SKM-1 treated with dmso at 0.1 percent for 144 hours (cell line): ENCODE results near the gene C9.
"Not testable (repeated sequence)": the region's sequence is repeated elsewhere in the genome, so short reads cannot be mapped to it uniquely, and the experiment has no call there.

Source experiments
- DNase-seq: peaks from one replicate; lab custom pipeline; 2025; ENCODE audit not compliant: unreplicated experiment; lab: John Stamatoyannopoulos, UW

The C9 gene

DNA sequence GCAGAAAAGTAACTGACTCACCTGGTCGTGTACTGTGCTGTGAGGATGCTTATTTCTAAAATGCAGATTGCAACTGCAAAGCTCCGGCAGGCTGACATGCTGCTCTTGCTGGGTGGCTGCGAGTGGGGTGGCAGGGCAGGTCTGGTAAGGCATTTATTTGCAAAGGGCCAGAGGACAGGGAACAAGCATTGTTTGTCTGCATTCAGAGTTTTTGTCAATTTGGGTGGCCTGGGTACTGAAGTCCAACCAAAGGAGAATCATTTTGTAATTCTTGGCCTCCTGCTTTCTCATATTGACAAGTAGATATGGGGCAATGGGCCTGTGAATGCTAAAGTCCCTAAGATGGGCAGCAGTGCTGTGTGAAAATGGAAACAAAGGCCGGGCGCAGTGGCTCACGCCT, at the start of gene C9:
TSS of gene C9 (minus strand) at position 129 of the 400 bp plus-strand sequence. CDS start at position 98, 31 bp downstream.
- DNase-seq: no peak

DNA sequence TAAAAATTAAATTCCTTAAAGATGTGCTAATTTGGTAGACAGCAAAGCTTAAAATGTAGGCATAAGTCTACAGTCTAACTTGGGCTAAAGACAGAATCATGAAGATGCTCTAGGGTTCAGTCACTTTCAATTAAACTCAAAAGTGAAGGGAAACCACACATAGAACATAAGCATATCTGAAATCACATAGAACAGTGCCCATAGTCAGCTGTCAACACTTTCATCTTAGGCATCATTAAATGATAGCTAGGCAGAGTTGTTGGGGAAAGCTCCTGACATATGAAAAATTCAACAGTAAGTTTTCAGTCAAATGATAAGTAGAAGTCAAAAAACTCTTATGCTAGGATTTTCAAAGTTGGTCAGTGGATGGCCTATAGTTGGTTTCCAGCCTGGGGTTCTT, 49.5 kb upstream of the C9 start:
- DNase-seq: no peak

DNA sequence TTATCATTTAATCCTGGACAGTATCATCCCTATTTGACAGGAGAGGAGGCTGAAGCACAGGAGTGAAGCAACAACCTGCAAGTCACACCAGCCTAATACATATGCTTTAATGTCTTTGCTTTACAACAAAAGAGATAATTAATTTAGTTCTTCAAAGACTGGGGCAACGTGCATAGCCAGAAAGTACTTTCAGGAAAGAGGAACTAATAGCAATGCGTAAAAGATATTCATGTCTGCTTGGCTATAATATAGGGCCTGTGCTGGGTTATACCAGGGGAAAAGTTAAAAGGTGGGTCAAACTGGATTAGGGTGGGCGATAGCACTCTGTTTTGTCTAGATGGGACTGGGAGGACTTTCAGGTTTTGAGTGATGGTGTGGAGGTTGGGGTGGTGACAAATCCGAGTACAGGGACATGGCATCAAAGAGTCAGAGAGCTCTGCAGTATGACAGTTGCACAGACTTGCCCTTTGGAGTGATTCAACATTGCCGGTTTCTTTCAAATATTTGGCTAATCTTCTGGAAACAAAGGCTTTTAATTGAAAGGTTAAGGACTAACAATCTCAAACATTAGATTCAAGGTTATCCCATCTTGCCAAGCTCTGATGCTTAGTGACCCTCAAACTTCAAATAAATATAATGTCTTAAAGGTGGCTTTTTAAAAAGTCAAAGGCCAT, 48.6 kb upstream of the C9 start:
- no peak for DNase-seq

DNA sequence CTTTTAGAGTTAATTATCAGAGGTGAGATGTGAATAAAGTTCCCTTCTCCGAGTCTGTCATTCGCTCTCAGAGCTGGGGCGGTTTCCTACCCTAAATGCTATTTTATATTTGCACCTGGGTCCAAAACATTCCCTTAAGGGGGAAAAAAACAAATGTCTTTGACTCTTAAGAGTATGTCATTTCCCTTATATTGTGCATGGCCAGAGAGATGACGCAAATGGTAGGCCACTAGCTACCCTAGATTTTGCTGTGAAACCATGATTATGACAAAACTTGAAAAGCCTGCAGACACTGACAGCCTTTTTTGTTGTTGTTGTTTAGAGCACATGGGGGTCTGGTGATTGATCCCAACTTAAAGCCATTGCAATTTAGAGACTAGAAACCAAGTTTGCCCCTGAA, 47.7 kb upstream of the C9 start:
- no peak for DNase-seq

DNA sequence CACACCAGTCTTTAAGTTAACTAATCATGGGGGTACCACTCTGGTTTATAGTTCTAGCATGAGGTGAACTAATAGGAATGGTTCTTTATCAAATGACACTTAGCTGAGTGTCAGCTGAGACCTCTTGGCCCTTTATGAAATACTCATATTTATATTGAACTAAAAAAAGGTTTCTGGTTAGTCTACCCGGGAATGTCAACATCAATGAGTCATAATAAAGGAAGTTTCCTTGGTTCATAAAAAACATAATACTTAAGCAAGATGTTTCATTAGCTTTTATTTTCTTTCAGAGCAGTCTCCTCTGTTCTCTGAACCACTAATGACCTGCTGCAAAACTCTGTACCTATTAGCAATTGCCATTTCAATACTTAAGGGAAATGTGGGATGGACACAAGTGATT, 46.8 kb upstream of the C9 start:
- no peak for DNase-seq

DNA sequence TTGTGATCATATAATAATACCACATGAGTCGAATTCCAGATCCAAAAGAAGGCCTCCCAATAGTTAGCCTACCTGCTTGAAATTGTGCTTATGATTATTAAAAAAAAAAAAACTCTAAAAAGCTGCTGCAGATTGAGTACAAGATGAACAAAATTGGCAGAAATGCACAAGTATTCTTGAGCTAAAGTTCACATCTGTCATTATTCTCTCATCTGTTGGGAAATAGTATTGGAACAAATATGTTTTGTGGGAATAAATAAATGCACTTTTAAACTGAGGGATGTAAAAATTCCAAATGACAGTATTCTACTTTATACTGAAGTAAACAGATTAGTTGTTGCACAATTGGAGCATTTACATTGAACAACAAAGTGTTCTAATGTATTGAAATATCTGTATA, 44.7 kb upstream of the C9 start:
- no peak for DNase-seq

DNA sequence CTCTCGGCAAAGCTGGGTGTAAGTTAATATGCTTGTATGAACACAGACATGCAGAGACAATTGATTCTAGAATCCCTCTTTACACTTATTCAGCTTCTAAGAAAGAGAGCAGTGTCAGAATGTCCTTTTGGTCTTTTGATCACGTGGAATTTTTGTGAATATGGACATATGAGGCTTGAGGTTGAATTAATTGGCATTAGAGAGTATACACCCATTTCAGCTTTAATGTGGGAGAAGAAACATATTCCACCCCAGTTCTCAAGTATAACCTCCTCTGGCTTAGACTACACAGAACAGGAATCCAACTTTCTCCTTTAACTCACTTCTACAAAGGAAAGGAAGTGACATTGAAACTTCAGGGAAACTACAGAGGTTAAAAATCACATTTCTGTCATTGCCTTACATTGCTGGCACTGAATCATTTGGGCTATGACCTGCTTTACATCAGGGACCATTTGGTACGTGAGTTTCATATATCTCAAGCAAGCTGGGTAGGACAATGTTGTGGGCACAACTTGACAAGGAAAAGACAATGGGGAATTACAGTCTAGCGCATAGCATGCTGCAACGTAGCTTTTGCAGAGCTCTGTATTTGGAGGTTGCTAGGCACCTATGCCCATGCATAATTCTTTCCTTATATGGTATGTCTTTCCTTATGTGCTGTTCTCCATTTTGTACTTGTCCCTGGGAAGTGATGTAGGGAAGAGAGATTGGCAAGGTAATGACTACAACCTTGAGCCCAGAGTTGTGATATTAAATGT, 41.0 kb upstream of the C9 start:
- DNase-seq: no peak

DNA sequence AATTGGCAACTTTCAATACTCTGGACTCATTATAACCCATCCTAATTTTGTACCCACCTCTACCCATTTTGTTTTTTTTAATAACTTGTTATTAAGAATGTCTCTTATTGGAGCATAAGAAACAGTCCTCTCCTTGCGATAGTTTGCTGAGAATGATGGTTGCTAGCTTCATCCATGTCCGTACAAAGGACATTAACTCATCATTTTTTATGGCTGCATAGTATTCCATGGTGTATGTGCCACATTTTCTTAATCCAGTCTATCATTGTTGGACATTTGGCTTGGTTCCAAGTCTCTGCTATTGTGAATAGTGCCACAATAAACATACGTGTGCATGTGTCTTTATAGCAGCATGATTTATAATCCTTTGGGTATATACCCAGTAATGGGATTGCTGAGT, 39.5 kb upstream of the C9 start:
- DNase-seq: not testable (repeated sequence)

DNA sequence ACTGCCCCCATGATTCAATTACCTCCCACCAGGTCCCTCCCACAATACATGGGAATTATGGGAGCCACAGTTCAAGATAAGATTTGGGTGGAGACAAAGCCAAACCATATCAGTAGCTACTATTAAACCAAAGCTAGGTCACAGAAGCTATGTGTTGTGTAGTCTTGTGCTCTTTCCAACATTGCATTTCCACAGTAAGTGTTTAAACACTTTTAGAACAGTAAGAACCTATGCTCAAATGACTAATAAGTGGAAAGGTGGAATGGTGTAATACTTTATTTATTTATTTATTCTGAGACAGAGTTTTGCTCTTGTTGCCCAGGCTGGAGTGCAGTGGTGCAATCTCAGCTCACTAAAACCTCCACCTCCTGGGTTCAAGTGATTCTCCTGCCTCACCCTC, 37.8 kb upstream of the C9 start:
- not testable (repeated sequence) for DNase-seq

DNA sequence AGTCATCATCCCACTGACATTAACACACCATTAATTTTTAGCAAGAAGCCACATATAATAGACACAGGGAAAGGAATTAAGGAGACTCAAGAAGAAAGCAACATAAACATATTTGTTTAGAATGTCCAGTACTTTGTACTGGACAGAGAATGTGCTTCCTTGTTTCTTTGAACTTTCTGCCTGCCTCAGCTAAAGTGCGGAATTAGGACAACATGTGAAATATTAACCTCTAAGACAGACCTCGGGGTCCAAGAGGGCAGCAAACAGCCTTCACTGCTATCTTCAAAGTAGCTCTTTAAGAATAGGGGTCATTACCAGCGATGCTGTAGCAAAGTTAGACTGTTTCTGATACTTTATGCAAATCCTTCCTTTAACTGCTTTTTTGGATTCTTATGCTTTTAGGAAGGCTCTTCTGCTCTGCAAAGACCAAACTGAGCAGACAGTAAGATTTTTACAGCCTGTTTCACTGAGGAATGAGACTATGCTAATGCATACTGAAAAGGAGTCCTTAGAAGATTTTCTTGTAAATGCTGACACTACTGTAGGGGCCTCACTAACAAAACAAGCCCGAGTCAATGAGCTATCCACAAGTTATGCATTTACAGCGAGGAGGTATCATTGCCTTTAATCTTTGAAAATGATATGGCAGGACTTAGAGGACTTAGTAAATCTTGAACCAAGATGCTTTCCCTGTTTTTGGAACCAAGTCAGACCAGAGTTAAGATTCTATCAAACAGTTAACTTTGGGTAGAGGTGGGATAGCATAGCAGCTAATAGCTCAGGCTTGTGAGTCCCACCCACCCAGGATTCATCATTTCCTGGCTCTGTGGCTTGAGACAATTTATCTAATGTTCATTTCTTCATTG, 36.7 kb upstream of the C9 start:
- no peak for DNase-seq

DNA sequence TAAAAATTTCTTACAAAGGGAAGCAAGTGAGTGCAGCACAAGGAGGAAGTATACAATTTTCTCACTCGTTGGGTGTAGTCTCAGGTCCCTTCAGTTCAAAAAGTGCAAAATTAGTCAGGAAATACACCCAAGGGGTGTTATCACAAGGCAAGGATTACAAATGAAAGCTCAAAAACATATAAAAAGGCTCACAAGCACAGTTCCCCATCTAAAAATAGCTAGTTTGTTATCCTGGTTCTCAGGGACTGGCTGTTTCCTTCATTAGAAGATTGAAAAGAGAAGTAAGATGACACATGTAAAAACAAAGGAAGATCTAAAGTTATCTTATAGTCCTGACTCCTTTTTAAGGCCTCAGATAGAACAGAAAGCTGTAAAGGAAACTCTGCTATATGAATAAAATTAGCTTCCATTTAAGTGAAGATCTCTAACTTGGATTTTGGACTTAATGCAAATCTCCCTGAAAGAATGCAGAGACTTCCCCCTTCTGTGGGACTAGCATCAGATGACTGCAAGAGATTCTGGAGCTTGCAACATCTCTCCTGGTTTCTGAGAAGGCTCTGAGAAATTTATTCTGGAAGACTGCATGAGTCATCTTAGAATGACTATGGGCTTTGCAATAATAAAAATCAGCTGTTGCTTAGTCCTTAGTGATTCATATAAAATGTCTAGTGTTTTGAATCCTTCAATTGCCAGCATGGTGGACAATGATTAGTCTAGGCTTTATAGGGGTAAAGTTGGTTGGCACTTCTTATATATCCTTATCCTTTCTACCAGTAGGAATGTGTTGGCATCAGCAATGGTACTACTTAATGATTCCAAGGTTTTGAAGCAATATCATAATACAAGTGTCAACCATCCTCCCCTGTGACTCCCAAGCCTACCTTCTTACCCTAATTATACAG, 35.1 kb upstream of the C9 start:
- peak; percentile 82 for DNase-seq

DNA sequence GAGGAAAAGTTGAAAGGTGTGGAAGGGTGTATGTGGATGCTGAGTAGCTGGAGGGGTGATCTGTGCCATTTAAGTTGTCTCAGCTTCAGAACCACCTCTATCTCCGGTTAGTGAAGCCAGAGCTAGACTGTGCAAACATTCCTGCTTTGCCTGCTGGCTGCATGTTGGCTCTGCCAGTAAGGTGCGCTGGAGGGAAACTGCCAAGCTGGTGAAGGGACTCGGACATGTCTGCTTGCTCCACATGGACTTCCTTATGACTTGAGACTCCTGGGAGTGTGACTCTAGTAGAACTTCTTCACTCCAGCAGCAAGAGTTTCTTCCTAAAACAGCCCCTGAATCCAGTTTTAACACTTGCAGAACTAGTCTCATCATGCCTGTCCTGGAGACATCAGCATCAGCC, 32.5 kb upstream of the C9 start:
- DNase-seq: no peak

DNA sequence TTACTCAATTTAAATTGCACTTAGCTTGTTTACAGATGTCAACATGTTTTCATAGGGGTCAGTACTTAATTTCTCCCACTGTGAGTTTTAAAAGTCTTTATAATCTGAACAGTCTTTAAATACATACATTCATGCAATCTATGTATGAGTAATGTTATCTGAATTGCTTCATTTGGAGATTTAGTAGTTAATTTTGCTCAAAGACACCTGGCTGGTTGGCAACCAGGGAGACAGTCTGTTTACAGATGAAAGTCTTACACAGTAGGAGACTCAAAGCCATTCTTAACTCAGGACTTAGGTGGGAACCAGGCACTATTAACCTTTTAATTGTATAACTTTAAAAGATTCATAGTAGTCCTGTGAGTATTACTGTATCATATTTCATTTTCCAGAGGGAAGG, 31.2 kb upstream of the C9 start:
- no peak for DNase-seq

DNA sequence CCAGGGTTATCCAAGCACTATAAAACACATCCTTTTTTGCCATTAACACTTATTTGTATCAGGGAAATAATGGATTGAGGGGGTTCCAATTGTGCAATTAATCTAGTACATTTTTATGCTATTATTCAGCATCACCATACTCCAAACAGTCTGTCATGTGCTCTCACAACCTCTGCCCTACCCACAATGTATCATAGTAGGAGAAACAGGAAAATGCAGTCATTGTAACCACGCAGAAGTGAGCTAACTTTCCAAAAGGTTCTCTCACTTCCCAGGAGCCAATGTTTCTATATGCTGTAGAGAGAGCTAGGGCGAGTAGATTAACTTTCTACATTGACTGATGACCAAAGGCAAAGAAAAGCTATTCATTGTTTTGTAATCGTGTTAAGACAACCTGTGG, 30.7 kb upstream of the C9 start:
- DNase-seq: no peak

DNA sequence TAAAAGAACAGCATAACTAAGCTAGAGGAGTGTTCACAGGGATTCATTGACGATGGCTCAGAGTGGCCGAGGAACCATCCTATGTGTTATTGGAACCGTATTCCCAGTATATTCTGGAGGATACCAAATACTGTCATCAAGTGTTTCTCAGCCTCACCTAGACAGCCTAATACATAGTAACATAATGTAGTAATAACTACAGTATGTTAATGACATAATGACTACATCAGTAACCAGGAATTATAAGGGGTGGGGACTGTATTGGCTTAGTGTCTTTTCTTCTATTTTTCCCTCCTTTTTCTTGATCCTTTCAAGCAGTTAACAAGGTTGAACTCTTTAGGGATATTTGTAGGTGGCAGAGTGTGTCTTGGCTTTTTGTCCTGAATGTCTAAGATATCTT, 26.6 kb upstream of the C9 start:
- no peak for DNase-seq

DNA sequence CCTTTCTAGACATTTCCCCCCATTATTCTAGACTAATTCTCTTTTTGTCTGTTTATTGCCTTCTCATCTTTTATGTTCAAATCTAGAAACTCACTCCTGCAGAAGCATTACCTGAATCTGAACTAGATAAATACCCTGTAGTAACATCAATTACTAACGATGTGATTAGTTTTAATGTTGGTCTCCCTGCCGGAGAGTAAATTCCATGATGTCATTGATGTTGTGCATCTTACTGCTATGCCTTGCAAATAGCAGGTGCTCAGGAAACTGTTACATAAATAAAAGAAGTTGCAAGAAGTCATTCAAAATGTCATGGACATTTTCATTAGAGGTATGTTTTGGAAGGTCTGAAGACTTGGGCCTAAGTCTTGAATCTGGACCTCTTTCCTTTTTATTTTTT, 23.0 kb upstream of the C9 start:
- no peak for DNase-seq

DNA sequence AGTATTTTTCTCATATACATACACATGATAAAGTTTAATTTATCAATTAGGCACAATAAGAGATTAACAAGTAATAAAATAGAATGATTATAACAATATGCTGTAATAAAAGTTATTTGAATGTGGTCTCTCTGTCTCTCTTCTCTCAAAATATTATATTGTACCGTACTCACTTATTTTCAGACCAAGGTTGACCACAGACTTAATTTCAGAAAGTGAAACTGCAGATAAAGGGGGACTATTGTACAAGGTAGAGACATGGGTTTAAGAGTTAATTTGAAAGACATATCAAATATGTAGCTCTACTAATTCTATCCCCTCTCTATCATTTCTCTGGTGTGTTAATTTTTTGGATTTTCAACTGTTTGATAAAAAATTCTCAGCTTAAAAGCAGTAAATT, 20.0 kb upstream of the C9 start:
- DNase-seq: no peak

DNA sequence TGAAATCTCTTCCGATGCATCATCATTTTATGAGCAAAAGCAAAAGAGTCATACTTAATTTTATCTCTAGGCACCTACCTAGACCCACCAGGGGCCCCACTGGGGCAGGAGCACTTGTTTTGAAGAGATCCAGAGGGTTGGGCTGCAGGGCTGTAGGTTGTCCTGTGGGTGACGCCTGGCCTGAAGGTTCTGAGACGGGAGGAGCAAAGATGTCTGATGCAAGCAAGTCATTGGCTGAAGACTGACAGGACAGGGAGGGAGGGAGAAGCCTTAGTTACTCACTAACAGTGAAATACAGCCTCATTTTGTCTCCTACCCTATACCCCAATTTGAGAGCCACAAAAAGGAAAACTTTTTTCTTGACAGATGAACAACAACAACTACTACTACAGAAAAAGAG, 17.1 kb upstream of the C9 start:
- DNase-seq: no peak

DNA sequence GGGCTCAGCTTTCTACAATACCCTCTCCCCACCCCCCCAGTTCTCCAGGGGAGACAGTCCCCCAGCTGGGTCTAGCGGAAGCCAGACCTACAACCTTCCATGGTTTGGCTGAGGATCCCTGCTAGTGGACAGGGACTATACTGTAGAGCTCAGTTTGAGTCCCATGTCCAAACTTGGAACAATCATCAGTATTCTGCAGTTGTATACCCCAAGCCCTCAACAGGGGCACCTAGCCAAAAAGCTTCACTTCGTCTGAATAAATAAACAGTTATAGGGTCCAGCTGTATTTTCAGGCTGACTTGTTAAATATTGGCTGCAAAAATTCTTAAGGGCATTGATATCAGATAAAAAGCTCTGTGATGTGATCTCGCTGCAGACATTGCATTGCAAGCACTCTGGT, 15.4 kb upstream of the C9 start:
- DNase-seq: no peak

DNA sequence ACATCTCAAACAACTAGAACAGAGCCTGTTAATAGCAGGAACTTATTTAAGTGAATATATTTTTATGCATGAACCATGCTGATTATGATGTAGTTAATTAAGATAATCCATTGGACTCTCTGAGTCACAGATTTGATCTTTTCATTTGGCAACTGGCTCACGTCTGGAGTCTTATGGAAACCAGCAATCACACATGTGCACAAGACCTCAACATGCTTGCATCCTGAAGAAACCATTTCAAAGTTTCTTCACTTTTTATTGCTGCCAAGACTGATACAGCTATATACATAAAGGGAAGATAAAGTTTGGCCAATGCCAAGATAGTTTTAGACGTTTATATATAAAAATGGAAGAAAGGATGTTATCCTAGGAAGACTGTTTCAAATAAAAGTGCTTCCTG, 13.3 kb upstream of the C9 start:
- DNase-seq: no peak

DNA sequence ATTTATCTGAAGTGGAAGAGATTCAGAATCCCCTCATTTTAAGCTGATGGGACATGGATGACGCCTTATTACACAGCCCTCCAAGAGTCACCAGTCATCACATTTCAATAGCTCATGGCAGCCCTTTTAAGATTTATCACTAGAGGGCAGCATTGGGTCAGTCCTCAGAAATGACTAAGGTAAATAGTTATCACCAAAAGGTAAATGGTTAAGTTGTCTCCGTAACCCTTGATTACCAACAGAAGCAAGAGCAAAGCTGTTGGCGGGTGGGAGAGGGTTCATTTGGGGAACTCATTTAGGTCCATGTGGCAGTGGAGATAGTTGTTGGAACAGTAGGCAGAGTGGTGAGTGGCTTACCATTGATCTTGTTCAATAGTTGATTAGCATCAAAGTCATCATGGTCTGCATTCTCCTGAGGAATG, 12.0 kb upstream of the C9 start:
- DNase-seq: peak; percentile 57
